Mammary epithelial cell (primary cell): Measurements from ENCODE around the gene RAE1.

Experiments
- EZH2 ChIP-seq: IDR thresholded peaks from 2 replicates; pipeline ENCODE4 v1.6.1; 2012; ENCODE audit warnings: low read length, inconsistent platforms, borderline replicate concordance
- TF ChIP-seq, protein P1 (sequence below), 2 donors: IDR thresholded peaks in 1 of 2; conservative IDR thresholded peaks in 1 of 2; 2 replicates each; pipeline ENCODE4 v1.5.1; 2011 to 2012; ENCODE audit warnings: inconsistent platforms in 2 of 2, low read length in 2 of 2, mild to moderate bottlenecking in 2 of 2, control low read depth in 1 of 2, low read depth in 1 of 2; ENCODE audit not compliant: insufficient read depth in 1 of 2; ENCODE audit errors: extremely low read depth in 1 of 2

DNA sequence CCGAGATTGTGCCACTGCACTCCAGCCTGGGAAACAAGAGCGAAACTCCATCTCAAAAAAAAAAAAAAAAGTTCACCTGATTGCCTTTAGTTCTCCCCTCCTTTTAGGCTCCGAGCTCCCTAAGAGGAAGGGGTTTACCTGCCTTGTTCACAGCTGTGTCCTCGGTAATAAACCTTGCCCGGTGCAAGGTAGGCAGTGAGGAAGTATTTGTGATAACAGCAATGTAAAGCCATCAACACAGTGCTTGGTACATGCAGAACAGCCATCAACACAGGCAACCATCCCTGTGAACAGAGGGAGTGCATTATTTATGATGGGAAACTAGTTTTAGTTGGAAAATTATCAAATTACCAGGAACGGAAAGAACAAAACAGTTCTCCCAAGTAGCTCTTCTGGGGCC lies 23.2 kb upstream of the RAE1 start:
- TF ChIP-seq, protein P1, sequence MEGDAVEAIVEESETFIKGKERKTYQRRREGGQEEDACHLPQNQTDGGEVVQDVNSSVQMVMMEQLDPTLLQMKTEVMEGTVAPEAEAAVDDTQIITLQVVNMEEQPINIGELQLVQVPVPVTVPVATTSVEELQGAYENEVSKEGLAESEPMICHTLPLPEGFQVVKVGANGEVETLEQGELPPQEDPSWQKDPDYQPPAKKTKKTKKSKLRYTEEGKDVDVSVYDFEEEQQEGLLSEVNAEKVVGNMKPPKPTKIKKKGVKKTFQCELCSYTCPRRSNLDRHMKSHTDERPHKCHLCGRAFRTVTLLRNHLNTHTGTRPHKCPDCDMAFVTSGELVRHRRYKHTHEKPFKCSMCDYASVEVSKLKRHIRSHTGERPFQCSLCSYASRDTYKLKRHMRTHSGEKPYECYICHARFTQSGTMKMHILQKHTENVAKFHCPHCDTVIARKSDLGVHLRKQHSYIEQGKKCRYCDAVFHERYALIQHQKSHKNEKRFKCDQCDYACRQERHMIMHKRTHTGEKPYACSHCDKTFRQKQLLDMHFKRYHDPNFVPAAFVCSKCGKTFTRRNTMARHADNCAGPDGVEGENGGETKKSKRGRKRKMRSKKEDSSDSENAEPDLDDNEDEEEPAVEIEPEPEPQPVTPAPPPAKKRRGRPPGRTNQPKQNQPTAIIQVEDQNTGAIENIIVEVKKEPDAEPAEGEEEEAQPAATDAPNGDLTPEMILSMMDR (conservative IDR thresholded peaks at IDR 0.05 in 1 of 2, IDR thresholded peaks at IDR 0.05 in 1 of 2; ENCODE audit: extremely low read depth in 1 of 2, insufficient read depth in 1 of 2, low read depth in 1 of 2, low read length in 2 of 2) = no peak
- no peak for TF ChIP-seq EZH2
